ENCODE data around the gene ZNF648.

- TF ChIP-seq CTCF (IDR thresholded peaks at IDR 0.05) (no peak), POLR2A (IDR thresholded peaks at IDR 0.05) (no peak)
Observed at GRCh38 chr1:182095946-182096345, 34.4 kb upstream of the ZNF648 start.
